ENCODE data around the gene NR2F1. TPM values are rescaled to one million over a fixed set of nuclear protein-coding genes. Genes with fewer than 3 reads are reported as not detected.
A peak's percentile ranks its signal among the peaks of the same experiment; 100 is the strongest.

NR2F1 gene
- total and polyA plus RNA-seq, 2 experiments from 2014 or later = not detected

- no peak overlapping the region for H2AFZ ChIP-seq
- H3K4me3 ChIP-seq = no peak overlapping the region
- peaks cover 7% of the 10 kb centered on the region for H4K20me1 ChIP-seq (replicated peaks; ENCODE audit: insufficient read depth)
- no peak for ATAC-seq
- H3K27ac ChIP-seq (ENCODE audit: low read depth) = no peak overlapping the region
- no peak overlapping the region for H3K4me2 ChIP-seq
- no peak for TF ChIP-seq POLR2AphosphoS5 (IDR thresholded peaks at IDR 0.05; ENCODE audit: low read depth)
- TF ChIP-seq EZH2phosphoT487 (IDR thresholded peaks at IDR 0.05; ENCODE audit: unreplicated experiment) = no peak
- no peak for TF ChIP-seq STAT1 (IDR thresholded peaks at IDR 0.05; ENCODE audit: unreplicated experiment)
- TF ChIP-seq ETS1 (IDR thresholded peaks at IDR 0.05) = no peak
- no peak for TF ChIP-seq CREB1 (CRISPR knock-in tag; IDR thresholded peaks at IDR 0.05; ENCODE audit: low read depth)
- TF ChIP-seq ZNF114 (CRISPR knock-in tag; IDR thresholded peaks at IDR 0.05) = no peak
- no peak for TF ChIP-seq EZH2 (IDR thresholded peaks at IDR 0.05; ENCODE audit: low read depth, unreplicated experiment)
- TF ChIP-seq REST (IDR thresholded peaks at IDR 0.05; ENCODE audit: unreplicated experiment) = no peak
- TF ChIP-seq ZNF331 (CRISPR knock-in tag; IDR thresholded peaks at IDR 0.05; ENCODE audit: low read depth) = no peak
- no peaks in the 10 kb centered on the region for H3K9me2 ChIP-seq (ENCODE audit: insufficient read depth)
- H3K4me1 ChIP-seq (ENCODE audit: insufficient read depth) = peaks cover 26% of the 10 kb centered on the region
- Mint-ChIP-seq H3K9me3 (no peaks in the 10 kb centered on the region), H3K27me3 (ENCODE audit: insufficient read depth, low read depth, poor library complexity) (peaks cover 26% of the 10 kb centered on the region), H3K4me1 (peaks cover 24% of the 10 kb centered on the region), H3K27ac (no peak overlapping the region), H3K36me3 (ENCODE audit: low read depth) (no peaks in the 10 kb centered on the region), H3K4me3 (no peak overlapping the region)
- no peaks in the 10 kb centered on the region for H3K36me3 ChIP-seq (ENCODE audit: insufficient read depth)
- peaks cover 60% of the 10 kb centered on the region for H3K27me3 ChIP-seq (ENCODE audit: insufficient read depth)
- H3K79me2 ChIP-seq (replicated peaks; ENCODE audit: insufficient read depth) = no peaks in the 10 kb centered on the region
- DNase-seq (ENCODE audit: low spot score) = no peak
- peaks cover 26% of the 10 kb centered on the region for H3F3A ChIP-seq (replicated peaks; ENCODE audit: low read depth)
These were observed 15.6 kb upstream of the NR2F1 start for GRCh38 chr5:93567424-93567823.

GRCh38 chr5:93569300-93570160, 13.5 kb upstream of the NR2F1 start:
- Histone ChIP-seq H3K4me2 (peak overlapping the region; percentile 90), H3K9me2 (ENCODE audit: insufficient read depth) (no peaks in the 10 kb centered on the region), H3K4me3 (peak overlapping the region; percentile 63), H2AFZ (peak overlapping the region; percentile 96; the same call in 1 of the 2 replicates), H4K20me1 (replicated peaks; ENCODE audit: insufficient read depth) (peaks cover 22% of the 10 kb centered on the region), H3K36me3 (ENCODE audit: insufficient read depth) (no peaks in the 10 kb centered on the region), H3K79me2 (replicated peaks; ENCODE audit: insufficient read depth) (no peaks in the 10 kb centered on the region), H3F3A (replicated peaks; ENCODE audit: low read depth) (peaks cover 45% of the 10 kb centered on the region), H3K27me3 (ENCODE audit: insufficient read depth) (peaks cover 81% of the 10 kb centered on the region), H3K4me1 (ENCODE audit: insufficient read depth) (peaks cover 45% of the 10 kb centered on the region), H3K27ac (ENCODE audit: low read depth) (no peak overlapping the region)
- Mint-ChIP-seq H3K27me3 (ENCODE audit: insufficient read depth, low read depth, poor library complexity) (peaks cover 26% of the 10 kb centered on the region), H3K4me3 (peak overlapping the region; percentile 72), H3K9me3 (peaks cover 2% of the 10 kb centered on the region; the same call in 1 of the 3 replicates), H3K4me1 (peaks cover 42% of the 10 kb centered on the region), H3K27ac (no peak overlapping the region), H3K36me3 (ENCODE audit: low read depth) (no peaks in the 10 kb centered on the region; the same call in 2 of the 3 replicates)
- TF ChIP-seq STAT1 (IDR thresholded peaks at IDR 0.05; ENCODE audit: unreplicated experiment) (no peak), NANOG (IDR thresholded peaks at IDR 0.05; ENCODE audit: borderline replicate concordance) (no peak), REST (IDR thresholded peaks at IDR 0.05; ENCODE audit: unreplicated experiment) (no peak), POLR2AphosphoS5 (IDR thresholded peaks at IDR 0.05; ENCODE audit: low read depth) (no peak), EZH2phosphoT487 (IDR thresholded peaks at IDR 0.05; ENCODE audit: unreplicated experiment) (no peak), CTCF (conservative IDR thresholded peaks at IDR 0.05; ENCODE audit: low read depth in 2 of 2) (peak in 1 of 2 experiments; percentile 12; a peak in 1 of 4 replicates), EZH2 (IDR thresholded peaks at IDR 0.05; ENCODE audit: low read depth, unreplicated experiment) (peak; percentile 29), ZNF114 (CRISPR knock-in tag; IDR thresholded peaks at IDR 0.05) (no peak), ZNF331 (CRISPR knock-in tag; IDR thresholded peaks at IDR 0.05; ENCODE audit: low read depth) (no peak), JUNB (IDR thresholded peaks at IDR 0.05; ENCODE audit: unreplicated experiment) (no peak)
- ATAC-seq (peak; percentile 8; the same call in 1 of the 3 replicates), DNase-seq (ENCODE audit: low spot score) (peak; percentile 48)
